HG03469 (cell line): ENCODE results near the gene SPATA19.

Experiments
- ATAC-seq: cut with Tn5 transposase; IDR thresholded peaks from one replicate; pipeline ENCODE4 v1.9.1; 2021; ENCODE audit warnings: mild to moderate bottlenecking, moderate library complexity, moderate number of reproducible peaks; ENCODE audit not compliant: unreplicated experiment

The SPATA19 gene

DNA sequence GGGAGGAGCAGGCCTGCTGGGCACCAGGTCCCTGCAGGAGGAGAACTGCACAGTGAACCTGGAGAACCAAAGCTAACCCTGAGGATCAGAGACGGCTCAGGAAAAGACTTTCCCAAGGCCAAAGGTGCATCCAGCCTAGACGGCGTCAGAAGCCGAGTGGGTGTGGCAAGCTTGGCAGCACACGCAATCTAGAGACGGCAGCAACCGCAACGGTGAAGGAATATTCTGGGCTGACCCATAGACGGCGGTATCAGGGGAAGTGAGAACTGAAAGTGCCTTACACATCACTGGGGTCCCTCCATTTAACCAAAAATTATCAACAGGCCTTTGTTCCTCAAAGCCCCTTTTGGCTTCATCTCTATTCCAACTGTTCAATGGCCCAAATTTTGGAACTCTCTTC lies 26.2 kb downstream of the SPATA19 start:
- no peak for ATAC-seq

DNA sequence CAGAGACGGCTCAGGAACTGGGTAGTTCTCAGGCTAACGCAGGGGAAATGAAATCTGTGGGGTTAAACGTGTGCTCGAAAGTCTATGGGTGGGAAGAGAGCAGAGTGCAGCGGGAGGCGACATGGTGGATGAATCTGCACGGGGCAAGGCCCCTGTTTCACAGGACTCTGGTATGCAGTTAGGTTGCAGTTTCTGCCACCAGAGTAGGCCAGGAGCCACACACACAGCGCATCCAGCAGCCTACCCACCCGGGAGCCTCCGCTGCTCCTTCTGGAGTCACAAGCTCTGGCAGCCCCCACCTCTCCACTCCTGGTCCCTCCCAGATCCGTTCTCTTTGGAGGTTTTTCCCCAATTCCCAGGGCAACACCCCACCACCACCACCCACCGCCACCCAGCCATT lies 27.0 kb downstream of the SPATA19 start:
- ATAC-seq = no peak

DNA sequence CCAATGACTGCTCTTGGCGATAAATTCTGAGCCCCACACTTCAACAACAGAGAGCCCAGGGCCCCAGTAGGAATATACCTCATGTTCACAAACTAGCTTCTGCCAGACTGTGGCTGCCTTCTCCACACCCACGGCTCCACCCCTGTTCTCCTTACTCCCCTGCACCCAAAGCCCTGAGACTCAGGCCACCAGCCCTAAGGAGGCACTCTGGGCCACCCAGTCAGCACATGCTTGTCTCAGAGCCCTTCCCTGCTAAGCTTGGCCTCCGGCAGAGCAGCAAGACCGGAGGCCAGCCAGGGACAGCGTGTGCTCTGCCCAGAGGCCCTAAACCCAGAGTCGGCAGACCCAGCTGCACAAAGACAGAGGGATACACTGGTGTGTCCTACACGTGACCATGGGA lies 27.9 kb downstream of the SPATA19 start:
- no peak for ATAC-seq

DNA sequence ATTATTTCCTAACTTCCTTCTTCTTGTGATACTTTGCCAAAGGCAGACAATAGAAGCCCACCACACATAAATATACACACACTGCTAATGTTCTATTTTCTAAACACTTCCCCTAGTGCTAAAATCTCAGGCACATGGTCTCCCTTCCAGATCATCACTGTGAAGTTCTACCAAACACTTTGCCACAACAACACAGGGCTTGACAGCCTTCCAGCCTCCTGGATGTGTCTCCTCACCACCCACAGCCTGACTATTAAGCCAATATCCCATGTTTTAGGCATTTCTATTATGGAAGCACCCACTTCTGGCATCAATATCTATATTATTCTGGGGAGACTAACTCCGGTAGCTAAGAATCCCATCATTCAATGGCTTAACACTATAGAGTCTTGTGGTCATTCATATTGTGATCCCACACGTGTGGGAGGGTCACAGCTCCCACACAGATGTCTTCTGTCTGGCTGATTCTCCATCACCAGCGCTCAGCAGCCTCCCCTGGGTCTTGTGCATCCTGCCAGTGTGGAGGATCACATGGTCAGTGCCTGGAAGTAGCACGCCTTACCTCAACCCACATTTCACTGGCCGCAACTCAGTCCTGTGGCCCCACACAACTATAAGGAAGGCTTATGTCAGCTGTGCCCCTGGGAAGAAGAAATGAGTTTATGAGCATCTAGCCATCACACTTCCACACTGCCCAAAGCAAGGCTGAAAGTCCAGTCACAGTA lies 29.0 kb downstream of the SPATA19 start:
- no peak for ATAC-seq

DNA sequence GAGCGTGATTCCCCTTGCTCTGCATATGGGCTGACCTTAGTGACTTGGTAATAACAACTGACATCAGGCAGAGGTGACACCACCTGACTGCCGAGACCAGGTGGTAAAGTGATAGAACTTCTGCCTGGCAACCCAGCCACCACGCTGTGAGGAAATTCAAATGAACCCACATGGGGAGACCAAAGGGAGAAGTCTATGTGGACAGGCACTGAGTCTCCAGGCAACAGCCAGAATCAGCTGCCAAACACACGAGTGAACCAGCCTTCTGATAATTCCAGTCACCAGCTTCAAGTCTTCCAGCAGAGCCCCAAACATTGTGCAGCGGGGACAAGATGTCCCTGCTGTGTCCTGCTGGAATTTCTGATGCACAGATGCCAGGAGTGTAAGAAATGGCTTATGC lies 29.7 kb downstream of the SPATA19 start:
- ATAC-seq = no peak

DNA sequence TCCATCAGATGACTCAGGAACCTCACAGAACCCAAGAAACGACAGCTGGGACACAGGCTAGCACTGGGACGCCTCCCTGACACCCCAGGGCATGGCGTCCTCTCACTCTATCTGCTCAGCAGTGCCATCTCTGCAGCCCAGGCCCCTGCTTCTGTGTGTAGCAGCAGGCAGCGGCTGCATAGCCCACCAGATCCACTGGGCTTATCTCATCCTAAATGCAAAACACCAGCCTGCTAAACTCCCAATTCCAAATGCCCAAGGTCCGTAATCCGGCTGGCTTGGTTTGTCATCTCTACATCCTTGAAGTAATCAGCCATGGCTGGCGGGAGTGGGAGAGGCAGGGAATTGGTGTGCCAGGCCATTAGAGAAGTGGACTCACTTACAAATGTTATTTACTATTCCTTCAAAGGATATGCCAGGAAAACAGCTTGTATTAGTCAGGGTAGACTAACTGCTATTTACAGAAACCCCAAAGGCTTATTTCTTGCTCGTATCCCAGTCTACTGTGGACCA lies 30.7 kb downstream of the SPATA19 start:
- no peak for ATAC-seq

DNA sequence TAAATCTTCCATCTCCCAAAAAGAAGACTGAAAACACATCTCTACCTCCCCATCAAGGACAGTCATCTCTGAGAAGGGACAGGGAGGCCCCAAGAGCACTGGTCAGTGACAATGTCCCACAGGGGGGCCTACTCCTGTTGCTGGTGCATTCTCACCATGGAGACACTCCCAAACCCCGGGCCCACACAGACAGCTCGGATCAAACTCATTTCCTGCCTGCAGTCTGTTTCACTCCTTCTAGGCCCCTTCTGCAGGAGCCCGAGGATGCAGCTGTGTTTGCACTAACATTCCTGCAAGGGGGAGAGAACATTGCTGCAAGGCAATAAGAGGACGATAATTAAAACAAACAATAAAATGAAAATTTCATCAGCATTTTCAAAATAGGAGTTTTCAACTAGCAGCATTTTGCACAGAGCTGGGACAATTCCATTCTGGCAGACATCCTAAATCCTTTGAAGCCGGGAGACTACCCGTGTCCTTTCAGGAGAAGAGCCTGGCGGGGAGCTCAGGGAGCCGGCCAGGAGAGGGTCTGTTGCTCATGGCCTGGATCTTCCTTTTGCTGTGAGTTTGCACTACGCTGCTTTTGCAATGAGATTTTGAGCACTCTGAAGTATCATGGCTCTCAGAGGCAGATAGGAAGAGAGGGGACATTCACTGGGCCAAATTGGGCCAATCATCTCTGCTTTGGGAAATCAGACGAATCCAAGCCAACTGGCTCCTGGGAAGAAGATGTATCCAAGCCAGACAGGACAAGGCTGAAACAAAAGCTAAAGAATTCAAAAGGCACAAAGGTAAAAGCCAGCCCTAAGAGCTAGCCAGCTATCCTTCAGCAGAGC lies 33.2 kb downstream of the SPATA19 start:
- no peak for ATAC-seq

DNA sequence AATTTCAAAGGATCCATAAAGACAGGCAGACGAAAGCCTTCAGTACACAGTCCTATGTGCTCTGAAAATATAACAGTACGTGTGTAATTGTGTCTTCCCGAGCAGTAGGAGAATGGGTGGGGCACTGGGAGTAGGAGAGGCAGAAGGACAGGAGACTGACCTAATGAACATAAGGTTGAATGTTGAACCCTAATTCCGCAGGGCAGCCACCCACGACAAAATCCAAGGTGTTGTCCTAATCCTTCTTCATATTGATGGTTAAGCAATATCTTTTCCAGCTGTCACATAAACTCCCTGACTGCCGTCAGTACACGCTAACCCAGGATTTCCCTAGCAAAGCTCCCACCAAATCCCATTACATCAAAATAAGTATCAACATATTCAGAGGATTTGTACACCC lies 34.5 kb downstream of the SPATA19 start:
- ATAC-seq = no peak

DNA sequence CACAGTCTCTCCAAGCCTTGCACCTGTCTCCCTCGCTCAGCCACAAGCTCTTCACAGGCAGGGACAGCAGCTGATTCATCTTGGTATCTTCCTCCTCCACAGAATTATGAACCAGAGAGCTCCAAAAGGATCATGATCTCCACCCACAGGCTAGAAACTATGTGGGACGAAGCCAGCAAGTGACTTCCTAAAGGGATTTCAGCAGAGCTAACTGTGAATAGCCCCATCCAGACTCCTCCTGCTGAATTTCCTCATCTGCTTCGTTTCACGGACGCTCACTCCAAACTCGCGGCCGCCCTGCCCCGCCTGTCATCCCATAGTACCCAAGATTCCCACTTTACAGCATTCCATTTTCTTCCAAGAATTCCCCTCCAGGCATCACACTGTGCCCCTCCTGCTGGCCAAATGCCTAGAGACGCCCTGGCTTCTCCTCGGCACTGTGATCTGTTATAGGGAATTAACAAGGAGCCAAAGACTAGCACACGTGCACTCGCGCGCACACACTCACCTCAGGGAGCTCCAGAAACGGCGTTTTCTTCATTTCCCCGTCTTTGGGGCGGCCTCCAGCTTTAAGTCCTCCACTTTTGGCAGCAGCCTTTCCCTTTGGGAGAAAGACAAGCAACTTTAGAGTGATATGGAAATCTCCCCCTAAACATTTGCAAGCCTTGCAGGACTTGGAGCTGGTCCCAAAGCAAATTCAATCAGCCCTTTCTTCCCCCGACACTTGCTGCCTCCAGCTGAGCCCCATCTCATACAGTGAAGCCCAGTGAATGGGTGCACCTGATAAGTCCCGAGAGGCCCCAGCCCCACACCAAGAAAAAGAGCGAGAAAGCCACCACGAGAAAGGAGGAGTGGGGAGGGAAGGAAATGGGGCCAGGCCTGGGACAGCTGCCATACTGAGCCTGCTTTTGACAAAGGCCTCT lies 35.5 kb downstream of the SPATA19 start:
- ATAC-seq = no peak

DNA sequence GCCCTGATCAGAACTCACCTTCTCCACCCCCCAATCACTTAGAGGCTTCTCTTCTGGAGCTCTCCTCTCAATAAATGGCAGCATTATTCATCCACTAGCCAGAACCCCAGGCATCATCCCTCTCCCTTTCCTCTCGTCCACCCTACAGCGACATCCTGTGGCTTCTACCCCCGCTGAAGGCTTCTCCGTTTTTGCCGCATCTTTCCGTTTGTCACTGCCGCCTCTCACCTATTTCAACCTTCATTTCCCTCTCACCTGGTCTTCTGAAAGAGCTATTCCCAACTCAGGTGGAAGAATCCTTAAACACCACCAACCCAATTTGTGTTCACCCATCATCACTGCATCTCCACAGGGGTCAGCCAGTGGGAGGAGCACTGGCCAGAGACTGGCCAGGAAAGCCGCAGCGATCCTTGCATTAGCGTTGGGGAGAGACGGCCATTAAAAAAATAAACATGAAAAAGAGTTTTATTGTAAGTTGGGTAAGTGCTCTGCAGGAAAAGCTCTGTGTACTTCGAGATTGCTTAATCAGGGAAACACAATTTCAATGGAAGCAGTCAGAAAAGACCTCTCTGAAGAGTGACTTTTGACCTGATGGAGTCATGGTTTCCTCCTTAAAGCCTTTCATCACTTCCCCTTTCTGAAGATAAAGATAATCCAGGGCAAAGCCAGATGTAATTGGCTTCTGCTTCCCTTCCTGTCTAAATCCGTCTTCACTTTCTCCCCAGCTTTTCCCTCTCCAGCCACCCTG lies 36.7 kb downstream of the SPATA19 start:
- no peak for ATAC-seq

DNA sequence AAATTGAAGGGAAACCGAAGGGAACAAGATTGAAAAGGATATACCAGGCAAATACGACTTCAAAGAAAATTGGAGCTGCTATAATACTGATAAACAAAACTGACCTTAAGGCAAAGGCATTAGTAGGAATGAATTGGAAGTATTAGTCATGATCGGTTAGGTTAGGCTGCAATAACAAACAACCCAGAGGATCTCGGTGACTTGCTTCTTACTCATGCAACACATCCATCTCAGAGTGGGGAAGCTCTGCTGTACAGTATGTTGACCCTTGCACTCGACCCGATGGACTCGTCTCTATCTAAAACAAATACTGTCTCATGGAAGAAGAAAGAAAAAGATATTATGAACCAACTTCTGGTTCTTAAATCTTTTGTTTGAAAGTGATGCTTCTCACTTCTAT lies 42.3 kb downstream of the SPATA19 start:
- no peak for ATAC-seq

DNA sequence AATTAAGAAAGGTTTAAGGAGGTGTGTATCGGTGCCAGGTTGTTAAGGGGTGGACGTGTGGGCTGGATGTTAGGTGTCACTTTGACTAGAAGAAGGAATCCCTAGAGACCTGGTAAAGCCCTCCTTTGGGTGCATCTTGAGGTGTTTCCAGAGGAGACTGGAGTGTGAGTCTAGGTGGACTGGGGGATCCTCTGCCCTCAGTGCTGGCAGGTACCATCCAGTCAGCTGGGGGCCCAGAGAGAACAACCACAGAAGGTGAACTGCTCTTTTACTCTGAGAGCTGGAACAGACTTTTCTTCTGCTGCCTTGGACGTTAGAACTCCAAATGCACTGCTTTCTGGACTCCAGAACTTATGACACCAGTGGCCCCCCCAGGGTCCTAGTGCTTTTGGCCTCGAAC lies 44.0 kb downstream of the SPATA19 start:
- no peak for ATAC-seq

DNA sequence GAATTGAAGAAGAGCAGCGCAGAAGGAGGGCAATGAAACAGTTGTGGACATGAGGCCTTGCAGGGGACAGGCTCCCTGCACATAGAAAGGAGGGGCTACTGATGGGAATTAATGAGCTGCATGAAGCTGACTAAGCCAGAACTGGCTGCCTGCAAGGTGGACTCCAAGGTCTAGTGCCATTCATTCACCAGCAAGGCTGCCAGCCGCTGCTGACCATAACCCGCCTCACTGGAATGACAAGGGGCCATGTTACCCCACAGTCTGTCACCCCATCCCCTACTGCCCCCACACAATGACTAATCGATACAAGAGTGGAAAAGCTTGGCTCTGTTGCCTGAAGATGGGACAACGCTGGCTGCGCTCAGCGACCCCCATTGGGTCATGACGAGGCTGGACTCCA lies 44.6 kb downstream of the SPATA19 start:
- ATAC-seq = no peak

DNA sequence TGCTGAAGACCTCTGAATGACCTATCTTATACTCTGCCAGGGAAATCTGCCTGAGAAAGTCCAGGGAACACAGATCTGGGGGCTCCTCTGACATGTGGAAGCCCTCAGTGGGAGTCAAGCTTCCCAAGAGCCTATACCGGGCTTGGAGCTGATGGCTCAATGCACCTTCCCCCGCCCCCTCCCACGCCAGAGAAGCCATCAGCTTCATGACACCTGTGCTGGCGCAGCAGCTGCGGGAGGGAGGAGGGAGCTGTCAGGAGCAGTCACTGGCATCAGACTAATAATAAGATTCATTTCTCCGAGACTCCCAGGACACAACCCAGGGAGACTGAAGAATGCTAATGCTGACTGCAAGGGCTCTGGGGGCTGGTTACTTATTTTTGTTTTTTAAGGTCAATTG lies 47.8 kb downstream of the SPATA19 start:
- ATAC-seq = no peak

DNA sequence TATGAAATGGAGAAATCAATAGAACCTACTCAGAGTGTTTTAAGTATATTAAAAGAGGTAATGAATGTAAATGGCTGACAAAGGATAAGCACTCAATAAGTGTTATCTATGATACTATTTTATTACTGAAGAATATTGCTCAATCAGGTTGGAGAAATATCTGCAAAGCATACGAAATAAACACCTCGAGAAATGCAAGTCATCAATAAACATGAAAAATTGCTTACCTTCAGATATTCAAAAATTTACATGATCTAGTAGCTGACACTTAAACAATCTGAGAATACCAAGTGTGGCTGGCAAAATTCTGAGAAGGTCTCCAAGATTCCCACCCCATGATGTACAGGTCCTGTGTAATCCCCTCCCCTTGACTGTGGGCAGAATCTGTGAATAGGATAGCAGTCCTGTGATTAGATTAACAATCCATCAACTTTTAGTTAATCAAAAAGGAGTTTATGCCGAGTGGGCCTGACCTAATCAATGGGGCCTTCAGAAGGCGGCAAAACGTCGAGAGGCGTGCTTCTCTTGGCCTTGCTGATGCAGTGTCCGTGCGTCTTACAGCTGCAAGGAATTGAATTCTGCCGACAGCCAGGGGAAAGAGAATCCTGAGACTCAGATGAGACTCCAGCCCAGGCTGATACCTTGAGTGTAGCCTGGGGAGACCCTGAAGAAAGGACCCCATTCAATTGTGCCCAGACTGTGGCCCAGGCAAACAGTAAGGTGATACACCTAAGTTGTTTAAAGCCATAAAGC lies 49.1 kb downstream of the SPATA19 start:
- no peak for ATAC-seq

DNA sequence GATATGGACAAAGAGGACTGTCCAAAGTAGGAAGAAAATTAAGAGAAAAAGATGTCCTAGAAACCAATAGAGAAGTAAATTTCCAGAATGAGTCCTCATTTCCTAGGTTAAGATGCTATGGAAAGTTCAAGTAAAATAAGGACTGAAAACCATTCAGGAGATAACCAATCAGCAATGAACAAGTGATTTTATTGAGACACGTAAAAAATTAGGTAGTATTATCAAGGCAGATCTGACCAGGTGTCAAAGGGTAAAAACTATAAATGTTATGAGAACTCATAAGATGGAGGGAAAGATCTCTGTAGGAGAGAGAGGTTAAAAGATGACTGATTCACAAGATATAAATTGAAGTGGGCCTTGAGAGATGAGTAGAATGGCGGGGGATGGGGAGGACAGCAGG lies 50.2 kb downstream of the SPATA19 start:
- ATAC-seq = no peak

DNA sequence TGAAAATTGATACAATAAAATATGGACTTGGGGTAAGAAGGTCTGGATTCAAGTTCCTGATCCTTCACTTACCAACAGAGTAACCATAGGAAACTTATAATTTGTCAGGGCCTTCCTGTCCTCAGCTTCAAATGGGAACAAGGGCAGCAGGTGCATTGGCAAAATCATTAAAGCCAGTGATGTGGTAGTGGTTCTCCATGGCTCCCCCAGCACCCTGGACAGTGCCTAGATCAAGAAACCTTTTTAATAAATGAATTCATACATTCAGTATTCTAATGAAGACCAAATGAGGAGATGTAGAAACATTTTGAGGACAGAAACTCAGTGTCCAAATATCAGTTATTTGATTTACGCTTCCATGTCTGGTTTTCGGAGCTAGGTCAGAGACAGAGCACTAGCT lies 51.1 kb downstream of the SPATA19 start:
- no peak for ATAC-seq

DNA sequence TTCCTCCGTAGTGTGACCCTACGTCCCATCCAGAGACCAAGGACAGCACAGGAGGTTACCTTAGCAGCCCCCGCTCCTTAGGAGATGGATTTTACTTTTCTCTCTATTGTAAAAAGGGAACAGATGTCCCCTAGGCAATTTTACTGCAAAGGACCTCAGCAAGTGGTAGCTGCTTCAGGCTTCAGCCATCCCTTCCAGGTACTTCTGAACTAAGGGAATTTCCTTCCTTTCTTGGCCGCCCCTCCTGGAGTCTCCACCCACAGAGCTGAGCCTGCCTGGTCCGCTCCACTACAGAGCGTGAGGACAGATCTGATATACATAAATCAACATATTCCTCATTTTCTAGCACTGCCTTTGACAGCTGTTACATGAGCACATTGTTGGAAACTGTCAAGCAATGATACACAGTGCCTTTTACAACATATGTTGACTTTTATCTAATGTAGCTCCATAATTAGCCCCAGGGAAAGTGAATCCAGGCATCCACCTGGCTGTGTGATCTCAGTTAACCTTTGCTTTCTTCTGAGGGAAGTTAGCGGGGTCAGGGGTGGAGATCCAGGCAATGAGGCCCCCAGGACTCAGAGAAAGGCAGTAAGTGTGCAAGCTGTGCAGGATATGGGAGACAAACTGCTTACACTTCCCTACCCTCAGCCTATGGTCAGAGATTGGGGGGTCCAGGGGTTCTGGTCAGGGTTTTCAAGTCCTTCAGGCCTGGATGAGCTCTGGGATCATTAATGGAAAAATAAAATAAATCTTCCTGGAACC lies 51.9 kb downstream of the SPATA19 start:
- no peak for ATAC-seq

DNA sequence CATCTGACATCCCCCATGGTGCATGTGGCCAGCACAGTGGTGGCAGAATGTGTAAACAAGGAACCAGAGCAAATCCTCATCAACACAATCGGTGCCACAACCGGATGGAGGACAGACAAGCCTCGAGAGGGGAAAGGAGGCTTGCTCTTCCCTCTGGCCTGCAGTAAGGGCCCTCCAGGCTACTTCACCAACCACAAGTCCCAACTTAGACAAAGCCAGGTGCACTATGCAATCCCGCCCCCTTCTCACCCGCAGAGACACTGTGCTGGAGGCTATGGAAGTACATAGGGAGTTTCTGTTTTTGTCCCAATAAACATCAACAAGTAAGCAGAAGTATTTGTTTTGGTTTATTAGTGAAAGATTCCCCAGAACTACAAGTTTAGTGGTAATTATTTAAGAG lies 54.3 kb downstream of the SPATA19 start:
- no peak for ATAC-seq
